ENCODE measurements around the gene NCOR2. TPM values are rescaled to one million over a fixed set of nuclear protein-coding genes. Genes with fewer than 3 reads are reported as not detected.

NCOR2 gene
- total RNA-seq, 1 donor = 45.2 TPM

DNA sequence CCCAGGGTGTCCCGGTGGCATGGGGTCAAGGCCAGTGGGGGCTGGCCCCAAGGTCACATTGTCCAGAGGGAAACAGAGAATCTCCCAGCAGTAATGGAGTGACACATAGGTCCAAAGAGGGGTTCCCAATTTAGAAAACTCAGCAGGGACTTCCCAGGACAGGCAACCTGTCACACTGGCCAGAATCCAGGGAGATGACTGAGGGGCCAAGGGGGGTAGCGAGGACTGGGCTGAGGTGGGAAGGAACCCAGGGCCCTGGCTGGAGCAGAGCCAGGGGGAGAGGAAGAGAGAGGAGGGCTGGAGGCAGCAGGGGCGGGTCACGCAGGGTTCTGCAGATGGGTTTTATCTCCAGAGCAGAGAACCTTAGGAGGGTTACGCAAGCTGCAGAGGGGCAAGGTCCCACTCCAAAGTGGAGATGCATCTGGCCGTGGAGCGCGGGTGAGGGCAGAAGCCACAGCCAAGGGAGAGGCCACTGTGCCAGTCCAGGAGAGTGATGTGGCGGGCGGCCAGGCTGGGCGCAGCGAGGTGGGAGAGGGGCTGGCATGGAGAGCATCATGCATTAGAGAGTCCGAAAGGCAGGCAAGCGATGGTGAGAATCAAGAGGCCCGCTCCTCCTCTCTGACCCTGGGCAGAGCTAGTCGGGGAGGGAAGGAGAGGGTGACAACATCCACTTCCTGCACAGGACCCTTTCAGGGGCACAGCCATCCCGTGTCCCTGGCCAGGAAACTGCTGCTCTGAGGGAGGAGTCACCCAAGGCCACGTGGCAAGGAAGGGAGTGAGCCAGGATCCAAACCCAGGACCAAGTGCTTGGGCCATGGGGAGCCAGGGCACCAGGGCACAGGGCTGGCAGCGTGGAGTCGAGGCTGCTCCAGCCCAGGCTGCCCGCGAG, 29.0 kb downstream of the NCOR2 start:
- peaks cover 4% of the 10 kb centered on the region for H3K36me3 ChIP-seq (ENCODE audit: insufficient read depth, low read length)
- H2AFZ ChIP-seq (ENCODE audit: low read length) = no peak overlapping the region
- H3K4me2 ChIP-seq (ENCODE audit: insufficient read depth, low read length) = no peak overlapping the region
- H3K27ac ChIP-seq (ENCODE audit: low read depth, low read length) = no peak overlapping the region
- H3K4me3 ChIP-seq (ENCODE audit: insufficient read depth, low read length) = no peak overlapping the region
- peaks cover 25% of the 10 kb centered on the region for H3K4me1 ChIP-seq (ENCODE audit: insufficient read depth, low read length)
- TF ChIP-seq, protein P1, sequence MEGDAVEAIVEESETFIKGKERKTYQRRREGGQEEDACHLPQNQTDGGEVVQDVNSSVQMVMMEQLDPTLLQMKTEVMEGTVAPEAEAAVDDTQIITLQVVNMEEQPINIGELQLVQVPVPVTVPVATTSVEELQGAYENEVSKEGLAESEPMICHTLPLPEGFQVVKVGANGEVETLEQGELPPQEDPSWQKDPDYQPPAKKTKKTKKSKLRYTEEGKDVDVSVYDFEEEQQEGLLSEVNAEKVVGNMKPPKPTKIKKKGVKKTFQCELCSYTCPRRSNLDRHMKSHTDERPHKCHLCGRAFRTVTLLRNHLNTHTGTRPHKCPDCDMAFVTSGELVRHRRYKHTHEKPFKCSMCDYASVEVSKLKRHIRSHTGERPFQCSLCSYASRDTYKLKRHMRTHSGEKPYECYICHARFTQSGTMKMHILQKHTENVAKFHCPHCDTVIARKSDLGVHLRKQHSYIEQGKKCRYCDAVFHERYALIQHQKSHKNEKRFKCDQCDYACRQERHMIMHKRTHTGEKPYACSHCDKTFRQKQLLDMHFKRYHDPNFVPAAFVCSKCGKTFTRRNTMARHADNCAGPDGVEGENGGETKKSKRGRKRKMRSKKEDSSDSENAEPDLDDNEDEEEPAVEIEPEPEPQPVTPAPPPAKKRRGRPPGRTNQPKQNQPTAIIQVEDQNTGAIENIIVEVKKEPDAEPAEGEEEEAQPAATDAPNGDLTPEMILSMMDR (IDR thresholded peaks at IDR 0.05; ENCODE audit: extremely low read depth, low read depth, low read length) = no peak
- DNase-seq (ENCODE audit: insufficient read length, low spot score, missing footprints) = peak; percentile 88
- H3K27me3 ChIP-seq (ENCODE audit: insufficient read depth, low read length) = no peaks in the 10 kb centered on the region
- peaks cover 77% of the 10 kb centered on the region for H4K20me1 ChIP-seq (ENCODE audit: insufficient read depth, low read length)
- peaks cover 86% of the 10 kb centered on the region for H3K79me2 ChIP-seq (ENCODE audit: insufficient read depth, low read length)
- H3K9me3 ChIP-seq (ENCODE audit: low read depth, low read length) = no peaks in the 10 kb centered on the region

DNA sequence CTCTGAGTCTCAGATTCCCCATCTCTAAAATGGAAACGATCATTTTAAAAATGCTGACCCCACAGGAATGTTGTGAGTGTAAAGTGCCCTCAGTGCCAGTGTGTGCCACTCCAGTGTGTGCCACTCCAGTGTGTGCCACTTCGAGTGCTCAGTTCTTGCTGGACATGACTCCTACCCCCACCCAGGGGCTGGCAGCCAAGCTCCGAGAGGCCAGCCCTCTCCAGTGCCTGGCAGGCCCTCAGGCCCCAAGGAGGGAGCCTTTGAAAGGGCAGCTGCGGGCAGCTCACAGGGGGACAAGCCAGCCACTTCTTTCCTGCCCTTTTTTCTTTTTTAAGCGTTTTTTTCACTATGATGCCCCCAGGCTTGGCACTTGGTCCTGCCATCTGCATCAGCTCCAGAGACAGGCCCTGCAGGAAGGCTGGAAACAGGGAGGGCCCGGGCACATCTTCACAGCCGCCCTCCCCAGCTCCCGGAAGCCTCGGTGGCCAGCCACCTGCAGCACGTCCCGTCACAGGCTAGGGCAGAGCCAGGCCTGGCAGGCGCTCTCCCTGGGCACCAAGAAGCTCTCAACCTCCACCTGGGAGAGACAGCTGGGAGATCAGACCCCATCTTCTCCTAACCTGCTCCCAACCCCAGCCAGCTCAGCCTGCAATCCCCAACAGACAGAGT, 29.8 kb downstream of the NCOR2 start:
- Histone ChIP-seq H3K27ac (ENCODE audit: low read depth, low read length) (no peak overlapping the region), H4K20me1 (ENCODE audit: insufficient read depth, low read length) (peaks cover 73% of the 10 kb centered on the region), H3K4me2 (ENCODE audit: insufficient read depth, low read length) (no peak overlapping the region), H3K27me3 (ENCODE audit: insufficient read depth, low read length) (no peaks in the 10 kb centered on the region), H2AFZ (ENCODE audit: low read length) (no peak overlapping the region), H3K36me3 (ENCODE audit: insufficient read depth, low read length) (peaks cover 4% of the 10 kb centered on the region), H3K4me1 (ENCODE audit: insufficient read depth, low read length) (peaks cover 25% of the 10 kb centered on the region), H3K9me3 (ENCODE audit: low read depth, low read length) (no peaks in the 10 kb centered on the region), H3K79me2 (ENCODE audit: insufficient read depth, low read length) (peaks cover 86% of the 10 kb centered on the region), H3K4me3 (ENCODE audit: insufficient read depth, low read length) (no peak overlapping the region)
- DNase-seq (ENCODE audit: insufficient read length, low spot score, missing footprints) = peak; percentile 81
- TF ChIP-seq, protein P1 (IDR thresholded peaks at IDR 0.05; ENCODE audit: extremely low read depth, low read depth, low read length) = no peak

DNA sequence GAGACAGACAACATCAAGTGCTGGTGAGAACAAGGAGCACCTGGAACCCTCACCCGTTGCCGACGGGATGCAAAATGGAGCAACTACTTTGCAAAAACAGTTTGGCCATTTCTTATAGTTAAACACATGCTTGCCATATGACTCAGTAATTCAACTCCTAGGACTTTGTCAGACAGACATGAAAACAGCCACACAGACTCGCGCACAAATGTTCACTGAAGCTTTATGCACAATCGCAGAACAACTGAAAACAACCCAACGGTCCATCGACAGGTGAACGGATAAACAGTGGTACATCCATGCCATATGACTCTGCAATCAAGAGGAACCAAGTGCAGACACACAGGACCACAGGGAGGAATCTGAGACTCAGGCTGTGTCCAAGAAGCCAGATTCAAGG, 30.8 kb downstream of the NCOR2 start:
- Histone ChIP-seq H3K36me3 (ENCODE audit: insufficient read depth, low read length) (peaks cover 4% of the 10 kb centered on the region), H3K4me1 (ENCODE audit: insufficient read depth, low read length) (peaks cover 25% of the 10 kb centered on the region), H3K9me3 (ENCODE audit: low read depth, low read length) (no peaks in the 10 kb centered on the region), H3K4me3 (ENCODE audit: insufficient read depth, low read length) (no peak overlapping the region), H2AFZ (ENCODE audit: low read length) (no peak overlapping the region), H3K4me2 (ENCODE audit: insufficient read depth, low read length) (peak overlapping the region; percentile 19), H3K79me2 (ENCODE audit: insufficient read depth, low read length) (peaks cover 87% of the 10 kb centered on the region), H3K27ac (ENCODE audit: low read depth, low read length) (peak overlapping the region; percentile 29), H3K27me3 (ENCODE audit: insufficient read depth, low read length) (no peaks in the 10 kb centered on the region), H4K20me1 (ENCODE audit: insufficient read depth, low read length) (peaks cover 69% of the 10 kb centered on the region)
- TF ChIP-seq, protein P1 (IDR thresholded peaks at IDR 0.05; ENCODE audit: extremely low read depth, low read depth, low read length) = no peak
- peak; percentile 91 for DNase-seq (ENCODE audit: insufficient read length, low spot score, missing footprints)

All from osteoblast (primary cell).